Neural crest cell (in vitro differentiated cells): ENCODE data around the gene SLC1A4. TPM values are rescaled to one million over a fixed set of nuclear protein-coding genes. Genes with fewer than 3 reads are reported as not detected.
"Not testable (repeated sequence)": the region's sequence is repeated elsewhere in the genome, so short reads cannot be mapped to it uniquely, and the experiment has no call there.

ENCODE experiments used
- DNase-seq: peaks from one replicate; pipeline ENCODE4 v3.0.0; 2021; ENCODE audit warnings: low read depth, mixed read lengths, low spot score
- H3K27ac Mint-ChIP-seq: one replicate; pipeline ENCODE4 v1.8.0; 2021; ENCODE audit warnings: mild to moderate bottlenecking, mixed read lengths; ENCODE audit not compliant: unreplicated experiment
- H3K27me3 Mint-ChIP-seq: 2 replicates; pipeline ENCODE4 v1.8.0; 2021; ENCODE audit warnings: low read depth, mild to moderate bottlenecking, mixed read lengths
- H3K36me3 Mint-ChIP-seq: 2 replicates; pipeline ENCODE4 v1.8.0; 2021; ENCODE audit warnings: low read depth, mild to moderate bottlenecking, mixed read lengths
- H3K4me1 Mint-ChIP-seq: 2 replicates; pipeline ENCODE4 v1.8.0; 2021; ENCODE audit warnings: mixed read lengths
- H3K4me3 Mint-ChIP-seq: one replicate; pipeline ENCODE4 v1.8.0; 2021; ENCODE audit warnings: mild to moderate bottlenecking, mixed read lengths
- H3K9me3 Mint-ChIP-seq: 2 replicates; pipeline ENCODE4 v1.8.0; 2021; ENCODE audit warnings: mixed read lengths
- CTCF ChIP-seq: fragments of 200-600 bp; sonication (generic); conservative IDR thresholded peaks from 2 replicates; pipeline ENCODE4 v1.5.0; 2021; ENCODE audit warnings: antibody characterized with exemption, mild to moderate bottlenecking
- total RNA-seq: library from RNA; stranded (reverse); gene quantifications from 2 replicates; pipeline ENCODE4 v1.2.1, GENCODE V29; 2021

Gene SLC1A4
- total RNA-seq, 1 donor from 2014 or later, result 26.8 TPM

- no peaks in the 10 kb centered on the region for H3K36me3 Mint-ChIP-seq
- H3K9me3 Mint-ChIP-seq, result no peaks in the 10 kb centered on the region
- H3K4me1 Mint-ChIP-seq, result no peaks in the 10 kb centered on the region
- TF ChIP-seq CTCF, result no peak
- no peak overlapping the region for H3K27ac Mint-ChIP-seq
- H3K4me3 Mint-ChIP-seq, result no peak overlapping the region
- no peaks in the 10 kb centered on the region for H3K27me3 Mint-ChIP-seq
- no peak for DNase-seq
These were observed 22.4 kb upstream of the SLC1A4 start for GRCh38 chr2:64966839-64967238.

DNA sequence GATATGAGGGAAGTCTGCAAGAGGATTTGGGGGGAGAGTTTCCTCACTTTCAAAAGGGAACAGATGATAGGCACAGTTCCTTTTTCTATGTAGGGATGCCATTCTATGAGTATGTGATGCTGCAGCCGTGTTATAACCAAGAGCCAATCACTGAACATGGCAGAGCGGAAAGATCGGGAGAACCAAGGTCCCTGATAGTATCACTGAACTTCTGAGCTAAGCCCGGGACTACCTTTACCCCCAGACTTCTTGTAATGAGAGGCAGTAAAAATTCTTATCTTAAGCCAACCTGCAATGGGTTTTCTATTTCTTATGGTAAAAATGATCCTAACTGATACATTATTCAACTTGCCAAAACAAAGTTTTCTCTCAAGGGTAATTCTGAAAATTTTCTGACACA is 21.6 kb upstream of the SLC1A4 start:
- Mint-ChIP-seq H3K9me3 (no peaks in the 10 kb centered on the region), H3K4me3 (no peak overlapping the region), H3K27me3 (no peaks in the 10 kb centered on the region), H3K4me1 (no peaks in the 10 kb centered on the region), H3K36me3 (no peaks in the 10 kb centered on the region), H3K27ac (no peak overlapping the region)
- TF ChIP-seq CTCF, result no peak
- DNase-seq, result no peak

DNA sequence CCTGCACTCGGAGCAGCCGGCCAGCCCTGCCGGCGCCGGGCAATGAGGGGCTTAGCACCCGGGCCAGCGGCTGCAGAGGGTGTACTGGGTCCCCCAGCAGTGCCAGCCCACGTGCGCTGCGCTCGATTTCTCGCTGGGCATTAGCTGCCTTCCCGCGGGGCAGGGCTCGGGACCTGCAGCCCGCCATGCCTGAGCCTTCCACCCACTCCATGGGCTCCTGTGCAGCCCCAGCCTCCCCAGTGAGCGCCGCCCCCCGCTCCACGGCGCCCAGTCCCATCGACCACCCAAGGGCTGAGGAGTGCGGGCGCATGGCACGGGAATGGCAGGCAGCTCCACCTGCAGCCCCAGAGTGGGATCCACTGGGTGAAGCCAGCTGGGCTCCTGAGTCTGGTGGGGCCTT is 20.1 kb upstream of the SLC1A4 start:
- H3K27me3 Mint-ChIP-seq, DNase-seq, H3K9me3 Mint-ChIP-seq, H3K4me3 Mint-ChIP-seq, H3K36me3 Mint-ChIP-seq, H3K27ac Mint-ChIP-seq, H3K4me1 Mint-ChIP-seq: not testable (repeated sequence)

- Mint-ChIP-seq H3K9me3 (no peaks in the 10 kb centered on the region), H3K36me3 (no peaks in the 10 kb centered on the region), H3K27ac (no peak overlapping the region), H3K4me3 (no peak overlapping the region), H3K4me1 (peaks cover 3% of the 10 kb centered on the region), H3K27me3 (no peaks in the 10 kb centered on the region)
- TF ChIP-seq CTCF, result no peak
- DNase-seq, result no peak
These were observed 18.7 kb upstream of the SLC1A4 start for GRCh38 chr2:64970495-64970894.

GRCh38 chr2:64972426-64972825 is 16.8 kb upstream of the SLC1A4 start:
- Mint-ChIP-seq H3K4me1 (peaks cover 3% of the 10 kb centered on the region), H3K9me3 (no peaks in the 10 kb centered on the region), H3K27ac (no peak overlapping the region), H3K36me3 (no peaks in the 10 kb centered on the region), H3K27me3 (no peaks in the 10 kb centered on the region), H3K4me3 (no peak overlapping the region)
- DNase-seq, result no peak
- no peak for TF ChIP-seq CTCF

DNA sequence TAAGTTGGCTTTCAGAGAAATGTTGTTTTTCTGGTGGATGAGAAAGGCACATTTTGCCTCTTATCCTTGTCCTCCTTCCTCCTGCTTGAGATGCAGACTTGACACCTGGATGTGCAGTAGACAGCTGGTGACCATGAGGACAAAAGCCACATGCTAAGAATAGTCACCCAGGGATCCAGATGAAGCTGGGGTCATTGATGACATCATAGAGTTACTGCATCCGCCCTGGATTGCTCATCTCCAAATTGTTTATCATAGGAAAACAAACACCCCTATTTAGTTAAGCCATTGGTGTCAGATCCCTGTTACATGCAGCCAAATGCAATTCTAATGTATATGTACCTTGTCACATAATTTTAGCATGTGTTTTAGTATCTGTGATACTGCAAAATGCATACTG is 16.3 kb upstream of the SLC1A4 start:
- H3K27ac Mint-ChIP-seq, result no peak overlapping the region
- no peaks in the 10 kb centered on the region for H3K36me3 Mint-ChIP-seq
- H3K4me1 Mint-ChIP-seq, result peaks cover 3% of the 10 kb centered on the region
- no peaks in the 10 kb centered on the region for H3K27me3 Mint-ChIP-seq
- no peak for DNase-seq
- no peaks in the 10 kb centered on the region for H3K9me3 Mint-ChIP-seq
- no peak overlapping the region for H3K4me3 Mint-ChIP-seq
- no peak for TF ChIP-seq CTCF
